Measurements from ENCODE around the gene PKP4.

DNA sequence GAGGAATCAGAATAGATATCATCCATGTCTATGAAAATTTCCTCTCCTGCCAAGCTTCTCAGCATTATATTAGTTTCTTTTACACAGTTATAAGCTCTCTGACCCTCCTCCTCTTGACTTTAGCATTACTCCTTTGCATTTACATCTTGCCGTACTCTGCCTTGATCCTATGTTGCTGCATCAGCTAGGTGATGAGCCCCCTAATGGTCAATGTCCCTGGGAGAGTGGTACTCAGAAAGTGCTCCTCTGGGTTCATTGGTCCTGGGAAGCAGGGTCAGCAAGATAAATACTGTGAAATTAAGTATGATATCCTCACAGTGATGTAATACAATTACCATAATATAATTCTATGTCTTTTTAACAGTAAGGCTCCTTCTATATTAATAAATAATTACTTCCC is 74.1 kb downstream of the PKP4 start:
- TF ChIP-seq, protein P1, sequence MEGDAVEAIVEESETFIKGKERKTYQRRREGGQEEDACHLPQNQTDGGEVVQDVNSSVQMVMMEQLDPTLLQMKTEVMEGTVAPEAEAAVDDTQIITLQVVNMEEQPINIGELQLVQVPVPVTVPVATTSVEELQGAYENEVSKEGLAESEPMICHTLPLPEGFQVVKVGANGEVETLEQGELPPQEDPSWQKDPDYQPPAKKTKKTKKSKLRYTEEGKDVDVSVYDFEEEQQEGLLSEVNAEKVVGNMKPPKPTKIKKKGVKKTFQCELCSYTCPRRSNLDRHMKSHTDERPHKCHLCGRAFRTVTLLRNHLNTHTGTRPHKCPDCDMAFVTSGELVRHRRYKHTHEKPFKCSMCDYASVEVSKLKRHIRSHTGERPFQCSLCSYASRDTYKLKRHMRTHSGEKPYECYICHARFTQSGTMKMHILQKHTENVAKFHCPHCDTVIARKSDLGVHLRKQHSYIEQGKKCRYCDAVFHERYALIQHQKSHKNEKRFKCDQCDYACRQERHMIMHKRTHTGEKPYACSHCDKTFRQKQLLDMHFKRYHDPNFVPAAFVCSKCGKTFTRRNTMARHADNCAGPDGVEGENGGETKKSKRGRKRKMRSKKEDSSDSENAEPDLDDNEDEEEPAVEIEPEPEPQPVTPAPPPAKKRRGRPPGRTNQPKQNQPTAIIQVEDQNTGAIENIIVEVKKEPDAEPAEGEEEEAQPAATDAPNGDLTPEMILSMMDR (IDR thresholded peaks at IDR 0.05 in 2 of 3, conservative IDR thresholded peaks at IDR 0.05 in 1 of 3; ENCODE audit: borderline replicate concordance in 1 of 3, insufficient read depth in 1 of 3, low read depth in 2 of 3, low read length in 2 of 3) = 0 out of 6 replicates have a peak, but pooled peaks of 1 of the 3 experiments have one; percentile 7
- TF ChIP-seq YY1 (IDR thresholded peaks at IDR 0.05; ENCODE audit: extremely low read depth, insufficient replicate concordance, low read depth, low read length) (no peak), EZH2 (IDR thresholded peaks at IDR 0.05) (no peak), ZNF274 (IDR thresholded peaks at IDR 0.05; ENCODE audit: low read depth, low read length) (no peak), RAD21 (IDR thresholded peaks at IDR 0.05; ENCODE audit: low read depth) (0 out of 2 replicates have a peak, but pooled peaks have one; percentile 10), POLR2A (IDR thresholded peaks at IDR 0.05; ENCODE audit: borderline replicate concordance, extremely low read depth, insufficient read depth, insufficient read length) (no peak), ZFX (IDR thresholded peaks at IDR 0.05) (no peak)

Data from HCT116 (cell line).